Measurements from ENCODE around the gene RNF144B. TPM values are rescaled to one million over a fixed set of nuclear protein-coding genes. Genes with fewer than 3 reads are reported as not detected.

The RNF144B gene
- total and polyA plus RNA-seq, 2 of the 13 experiments (the other 11 are each of a cell fraction or from before 2014, with no cell fraction given): 1.8 to 4.3 TPM

GRCh38 chr6:18420328-18420727 is 33.2 kb downstream of the RNF144B start:
- Histone ChIP-seq H3K4me3 (replicated peaks in 1 of 3; ENCODE audit: insufficient read depth in 1 of 3, low read depth in 2 of 3, low read length in 3 of 3) (no peak overlapping the region), H3K27ac (ENCODE audit: extremely low read length, insufficient read depth, low read length) (no peak overlapping the region), H3K36me3 (replicated peaks in 1 of 2; ENCODE audit: control insufficient read depth in 1 of 2, insufficient read depth in 2 of 2, low read length in 2 of 2) (no peaks in the 10 kb centered on the region; a peak in 1 of 5 replicates), H3K4me2 (ENCODE audit: low read depth, low read length) (no peak overlapping the region), H3K4me1 (ENCODE audit: insufficient read depth, low read length) (peaks cover 14% of the 10 kb centered on the region), H3K9me3 (ENCODE audit: low read length) (no peaks in the 10 kb centered on the region), H3K9ac (ENCODE audit: insufficient read depth, low read depth, low read length) (no peak overlapping the region), H3K27me3 (ENCODE audit: control insufficient read depth in 1 of 2, insufficient read depth in 2 of 2, low read length in 2 of 2) (no peaks in the 10 kb centered on the region), H3K79me2 (ENCODE audit: insufficient read depth, low read length) (no peaks in the 10 kb centered on the region), H2AFZ (ENCODE audit: low read length) (no peak overlapping the region), H4K20me1 (ENCODE audit: insufficient read depth, low read length) (no peaks in the 10 kb centered on the region)
- ATAC-seq: no peak
- WGBS (ENCODE audit: low lambda C conversion rate): 95% methylated on average over 3 of the region's 3 CpGs
- ChIA-PET POLR2A (no interaction called here), CTCF (ENCODE audit: low intra/inter-chr PET ratio, low total read pairs) (no interaction called here)
- in situ Hi-C loops (cut with HindIII; ENCODE audit: extremely low pct_ligation_motif_present, low pct_unique_long_range_greater_than_20kb): no loop called here
- DNase-seq (ENCODE audit: low spot score): no peak
- no peak for FAIRE-seq
- BruUV-seq (replicated peaks): no TSS peak
- intact Hi-C loops (cut with micrococcal nuclease; ENCODE audit: unreplicated experiment): no loop called here
- TF ChIP-seq ATF7 (IDR thresholded peaks at IDR 0.05): no peak
- TF ChIP-seq ATF7 (CRISPR knock-in tag; IDR thresholded peaks at IDR 0.05): no peak
- no peak for TF ChIP-seq ZNF850 (CRISPR knock-in tag; conservative IDR thresholded peaks at IDR 0.05)
- TF ChIP-seq, protein P1, sequence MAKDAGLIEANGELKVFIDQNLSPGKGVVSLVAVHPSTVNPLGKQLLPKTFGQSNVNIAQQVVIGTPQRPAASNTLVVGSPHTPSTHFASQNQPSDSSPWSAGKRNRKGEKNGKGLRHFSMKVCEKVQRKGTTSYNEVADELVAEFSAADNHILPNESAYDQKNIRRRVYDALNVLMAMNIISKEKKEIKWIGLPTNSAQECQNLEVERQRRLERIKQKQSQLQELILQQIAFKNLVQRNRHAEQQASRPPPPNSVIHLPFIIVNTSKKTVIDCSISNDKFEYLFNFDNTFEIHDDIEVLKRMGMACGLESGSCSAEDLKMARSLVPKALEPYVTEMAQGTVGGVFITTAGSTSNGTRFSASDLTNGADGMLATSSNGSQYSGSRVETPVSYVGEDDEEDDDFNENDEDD (CRISPR knock-in tag; IDR thresholded peaks at IDR 0.05; ENCODE audit: borderline replicate concordance): no peak
- no peak for TF ChIP-seq ELF3 (CRISPR knock-in tag; IDR thresholded peaks at IDR 0.05)
- no peak for TF ChIP-seq ZBTB43 (CRISPR knock-in tag; conservative IDR thresholded peaks at IDR 0.05)
- TF ChIP-seq MTA3 (CRISPR knock-in tag; IDR thresholded peaks at IDR 0.05): no peak
- TF ChIP-seq CCAR2 (optimal IDR thresholded peaks at IDR 0.05; ENCODE audit: low read depth, low read length): no peak
- TF ChIP-seq ZSCAN29 (CRISPR knock-in tag; conservative IDR thresholded peaks at IDR 0.05): no peak
- no peak for TF ChIP-seq HMGA1 (CRISPR knock-in tag; conservative IDR thresholded peaks at IDR 0.05)
- TF ChIP-seq GATAD1 (CRISPR knock-in tag; IDR thresholded peaks at IDR 0.05): no peak
- no peak for TF ChIP-seq POLR2AphosphoS2 (IDR thresholded peaks at IDR 0.05; ENCODE audit: low read depth, low read length)
- no peak for TF ChIP-seq NR0B2 (CRISPR knock-in tag; IDR thresholded peaks at IDR 0.05)
- no peak for TF ChIP-seq ZNF207 (IDR thresholded peaks at IDR 0.05; ENCODE audit: borderline replicate concordance)
- TF ChIP-seq, protein P2, sequence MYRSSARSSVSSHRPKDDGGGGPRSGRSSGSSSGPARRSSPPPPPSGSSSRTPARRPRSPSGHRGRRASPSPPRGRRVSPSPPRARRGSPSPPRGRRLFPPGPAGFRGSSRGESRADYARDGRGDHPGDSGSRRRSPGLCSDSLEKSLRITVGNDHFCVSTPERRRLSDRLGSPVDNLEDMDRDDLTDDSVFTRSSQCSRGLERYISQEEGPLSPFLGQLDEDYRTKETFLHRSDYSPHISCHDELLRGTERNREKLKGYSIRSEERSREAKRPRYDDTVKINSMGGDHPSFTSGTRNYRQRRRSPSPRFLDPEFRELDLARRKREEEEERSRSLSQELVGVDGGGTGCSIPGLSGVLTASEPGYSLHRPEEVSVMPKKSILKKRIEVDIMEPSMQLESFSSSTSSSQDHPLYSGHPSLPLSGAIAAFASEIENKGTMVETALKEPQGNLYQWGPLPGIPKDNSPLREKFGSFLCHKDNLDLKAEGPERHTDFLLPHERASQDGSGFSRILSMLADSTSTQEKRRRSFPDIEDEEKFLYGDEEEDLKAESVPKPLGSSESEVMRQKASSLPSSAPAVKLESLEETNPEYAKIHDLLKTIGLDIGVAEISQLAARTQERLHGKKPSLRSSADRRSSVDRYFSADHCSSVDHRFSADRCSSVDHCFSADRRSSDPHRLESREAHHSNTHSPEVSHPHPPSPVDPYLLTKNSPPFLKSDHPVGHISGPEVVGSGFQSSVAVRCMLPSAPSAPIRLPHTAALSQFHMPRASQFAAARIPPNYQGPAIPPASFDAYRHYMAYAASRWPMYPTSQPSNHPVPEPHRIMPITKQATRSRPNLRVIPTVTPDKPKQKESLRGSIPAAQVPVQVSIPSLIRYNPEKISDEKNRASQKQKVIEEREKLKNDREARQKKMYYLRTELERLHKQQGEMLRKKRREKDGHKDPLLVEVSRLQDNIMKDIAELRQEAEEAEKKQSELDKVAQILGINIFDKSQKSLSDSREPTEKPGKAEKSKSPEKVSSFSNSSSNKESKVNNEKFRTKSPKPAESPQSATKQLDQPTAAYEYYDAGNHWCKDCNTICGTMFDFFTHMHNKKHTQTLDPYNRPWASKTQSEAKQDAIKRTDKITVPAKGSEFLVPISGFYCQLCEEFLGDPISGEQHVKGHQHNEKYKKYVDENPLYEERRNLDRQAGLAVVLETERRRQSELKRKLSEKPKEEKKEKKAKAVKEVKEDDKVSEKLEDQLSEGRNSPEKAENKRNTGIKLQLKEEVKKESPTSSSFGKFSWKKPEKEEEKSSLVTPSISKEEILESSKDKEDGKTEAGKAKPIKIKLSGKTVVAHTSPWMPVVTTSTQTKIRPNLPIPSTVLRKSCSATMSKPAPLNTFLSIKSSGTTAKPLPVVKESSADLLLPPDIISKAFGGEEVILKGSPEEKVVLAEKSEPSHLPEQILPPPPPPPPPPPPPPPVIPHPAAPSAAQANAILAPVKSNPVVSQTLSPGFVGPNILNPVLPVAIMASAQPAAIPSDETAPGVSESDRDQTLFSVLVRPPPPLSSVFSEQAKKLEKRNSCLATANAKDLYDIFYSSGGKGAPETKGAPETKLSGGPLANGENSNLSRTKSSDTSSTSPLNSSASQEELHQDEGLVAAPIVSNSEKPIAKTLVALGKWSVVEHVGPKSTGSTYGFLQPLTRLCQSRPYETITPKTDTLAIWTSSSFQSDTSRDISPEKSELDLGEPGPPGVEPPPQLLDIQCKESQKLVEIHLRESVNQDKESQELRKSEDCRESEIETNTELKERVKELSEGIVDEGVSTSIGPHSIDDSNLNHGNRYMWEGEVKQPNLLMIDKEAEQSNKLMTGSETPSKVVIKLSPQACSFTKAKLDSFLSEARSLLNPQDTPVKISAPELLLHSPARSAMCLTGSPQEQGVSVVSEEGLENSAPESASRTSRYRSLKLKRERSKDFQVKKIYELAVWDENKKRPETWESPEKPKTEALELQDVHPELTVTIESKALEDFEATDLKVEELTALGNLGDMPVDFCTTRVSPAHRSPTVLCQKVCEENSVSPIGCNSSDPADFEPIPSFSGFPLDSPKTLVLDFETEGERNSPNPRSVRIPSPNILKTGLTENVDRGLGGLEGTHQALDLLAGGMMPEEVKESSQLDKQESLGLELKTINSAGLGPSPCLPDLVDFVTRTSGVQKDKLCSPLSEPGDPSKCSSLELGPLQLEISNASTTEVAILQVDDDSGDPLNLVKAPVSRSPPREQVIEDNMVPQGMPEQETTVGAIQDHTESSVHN (CRISPR knock-in tag; IDR thresholded peaks at IDR 0.05): no peak
